Upper lobe of left lung (tissue), 6 donors: ENCODE data around the gene LRRC19. TPM values are rescaled to one million over a fixed set of nuclear protein-coding genes. Genes with fewer than 3 reads are reported as not detected.

Experiments
- ATAC-seq, 2 donors: fragments of 200-7000 bp; cut with Tn5 transposase; one replicate each; pipeline ENCODE4 v1.9.1; 2022; ENCODE audit warnings: mild to moderate bottlenecking in 2 of 2, moderate library complexity in 2 of 2; ENCODE audit not compliant: low FRiP score in 2 of 2
- DNase-seq, 2 donors: peaks; one replicate each; pipeline ENCODE4 v3.0.0-alpha.2; 2019 to 2020
- H3K27ac ChIP-seq, 4 donors: fragments of 200-600 bp; sonication (generic); one replicate each; pipeline ENCODE4 v1.5.1; 2016 to 2019
- H3K27me3 ChIP-seq, 4 donors: fragments of 200-600 bp; sonication (generic); one replicate each; pipeline ENCODE4 v1.5.1; 2017 to 2019
- H3K36me3 ChIP-seq, 4 donors: fragments of 200-600 bp; sonication (generic); one replicate each; pipeline ENCODE4 v1.5.1; 2016 to 2019
- H3K4me1 ChIP-seq, 4 donors: fragments of 200-600 bp; sonication (generic); one replicate each; pipeline ENCODE4 v1.5.1; 2018 to 2019
- H3K4me3 ChIP-seq, 4 donors: fragments of 200-600 bp; sonication (generic); one replicate each; pipeline ENCODE4 v1.5.1; 2017 to 2019; ENCODE audit warnings: mild to moderate bottlenecking in 2 of 4, moderate library complexity in 1 of 4
- H3K9me3 ChIP-seq, 4 donors: fragments of 200-600 bp; sonication (generic); one replicate each; pipeline ENCODE4 v1.5.1; 2018 to 2019
- CTCF ChIP-seq, 6 experiments: fragments of 450-650 bp in 4 of 6; fragments of 200-600 bp in 2 of 6; sonication (generic) in 2 of 6; IDR thresholded peaks; one replicate each; pipeline ENCODE4 v1.5.1; 2016 to 2019; ENCODE audit warnings: antibody characterized with exemption in 6 of 6
- EP300 ChIP-seq, 4 donors: sonication (generic); formaldehyde crosslinking; IDR thresholded peaks; one replicate each; pipeline ENCODE4 v1.5.1; 2017; ENCODE audit warnings: antibody characterized with exemption in 4 of 4, control low read depth in 2 of 4
- POLR2A ChIP-seq, 4 donors: fragments of 450-650 bp; IDR thresholded peaks; one replicate each; pipeline ENCODE4 v1.5.1; 2016 to 2017; ENCODE audit warnings: antibody characterized with exemption in 4 of 4, mild to moderate bottlenecking in 2 of 4
- POLR2AphosphoS5 ChIP-seq, 2 donors: sonication (generic); formaldehyde crosslinking; IDR thresholded peaks; one replicate each; pipeline ENCODE4 v1.5.1; 2017; ENCODE audit warnings: antibody characterized with exemption in 2 of 2
- WGBS, 2 donors: methylation state at CpG; one replicate each; pipeline ENCODE4 v1.1.5; 2017 to 2018; 5-methylcytosine and 5-hydroxymethylcytosine counted together
- total RNA-seq, 6 donors: library from RNA; depleted of rRNA in 4 of 6; stranded (reverse); fragments of >200 nt in 4 of 6; gene quantifications; one replicate each; pipeline versions ENCODE4 v1.1.0 to v1.2.1, GENCODE V29; 2016 to 2021
- donor health status: DM: no; HTN: no; CAD: no; lungs with moderate emphysema.
- donor health status: DM: no; HTN: yes; CAD: no; lungs with severe emphysema.

LRRC19 gene
- total RNA-seq, result 1 to 10 TPM in 1 of 6 donors, under 1 TPM in 3, not detected in 2; 0.15 to 1.5 (median 0.35) TPM

- no peak for DNase-seq
- H3K4me3 ChIP-seq, result no peak within 1 kb of the TSS
- H3K36me3 ChIP-seq, result peaks cover 0 to 3% (median 0%) of the 10 kb centered on the region in 4 donors
- TF ChIP-seq POLR2AphosphoS5 (IDR thresholded peaks at IDR 0.05), result no peak
- no peak for TF ChIP-seq EP300 (IDR thresholded peaks at IDR 0.05)
- TF ChIP-seq POLR2A (IDR thresholded peaks at IDR 0.05), result no peak
- no peak for TF ChIP-seq CTCF (IDR thresholded peaks at IDR 0.05)
- 87 to 90% methylated on average over 3 of the region's 3 CpGs for WGBS, 2 donors
- no peak within 1 kb of the TSS for H3K27ac ChIP-seq
- H3K27me3 ChIP-seq, result no peaks in the 10 kb centered on the region
- H3K9me3 ChIP-seq, result no peaks in the 10 kb centered on the region
- no peak for ATAC-seq
- no peaks in the 10 kb centered on the region for H3K4me1 ChIP-seq
These were observed at the start of gene LRRC19 for GRCh38 chr9:27005491-27005890. Gene LRRC19, minus strand, starts transcription at chr9:27005672. Its CDS starts 5,978 bp downstream, at chr9:26999694.

- TF ChIP-seq EP300 (IDR thresholded peaks at IDR 0.05), result no peak
- TF ChIP-seq CTCF (IDR thresholded peaks at IDR 0.05), result no peak
- TF ChIP-seq POLR2AphosphoS5 (IDR thresholded peaks at IDR 0.05), result no peak
- TF ChIP-seq POLR2A (IDR thresholded peaks at IDR 0.05), result no peak
- no peak overlapping the region for H3K4me3 ChIP-seq
- DNase-seq, result no peak
- no peaks in the 10 kb centered on the region for H3K27me3 ChIP-seq
- peaks cover 0 to 5% (median 1%) of the 10 kb centered on the region in 4 donors for H3K36me3 ChIP-seq
- ATAC-seq, result no peak
- H3K27ac ChIP-seq, result no peak overlapping the region
- no peaks in the 10 kb centered on the region for H3K9me3 ChIP-seq
- peaks cover 0 to 7% (median 0%) of the 10 kb centered on the region in 4 donors for H3K4me1 ChIP-seq
These were observed 49.4 kb upstream of the LRRC19 start for GRCh38 chr9:27054841-27055240.

GRCh38 chr9:27054125-27054524, 48.7 kb upstream of the LRRC19 start:
- Histone ChIP-seq H3K4me1 (peaks cover 0 to 7% (median 0%) of the 10 kb centered on the region in 4 donors), H3K27me3 (no peaks in the 10 kb centered on the region), H3K36me3 (peaks cover 0 to 5% (median 1%) of the 10 kb centered on the region in 4 donors), H3K9me3 (no peaks in the 10 kb centered on the region), H3K4me3 (no peak overlapping the region), H3K27ac (peak overlapping the region in 2 of 4 donors; percentile 28 to 31)
- 81 to 83% methylated on average over 1 of the region's 1 CpG for WGBS, 2 donors
- TF ChIP-seq POLR2AphosphoS5 (IDR thresholded peaks at IDR 0.05) (no peak), CTCF (IDR thresholded peaks at IDR 0.05) (no peak), EP300 (IDR thresholded peaks at IDR 0.05) (no peak)
- DNase-seq, result no peak
- ATAC-seq, result no peak

GRCh38 chr9:27053369-27054022, 48.0 kb upstream of the LRRC19 start:
- Histone ChIP-seq H3K27ac (peak overlapping the region in 2 of 4 donors; percentile 28 to 31), H3K4me1 (peaks cover 0 to 7% (median 0%) of the 10 kb centered on the region in 4 donors), H3K36me3 (peaks cover 0 to 5% (median 1%) of the 10 kb centered on the region in 4 donors), H3K27me3 (no peaks in the 10 kb centered on the region), H3K9me3 (no peaks in the 10 kb centered on the region), H3K4me3 (no peak overlapping the region)
- 25 to 30% methylated on average over 6 of the region's 6 CpGs for WGBS, 2 donors
- ATAC-seq, result peak in 1 of 2 donors; percentile 57
- peak; percentile 41 to 66 for TF ChIP-seq POLR2AphosphoS5 (IDR thresholded peaks at IDR 0.05)
- peak in 2 of 4 donors; percentile 49 to 61 for TF ChIP-seq EP300 (IDR thresholded peaks at IDR 0.05)
- no peak for TF ChIP-seq CTCF (IDR thresholded peaks at IDR 0.05)
- no peak for TF ChIP-seq POLR2A (IDR thresholded peaks at IDR 0.05)
- no peak for DNase-seq

- no peaks in the 10 kb centered on the region for H3K4me1 ChIP-seq
- no peaks in the 10 kb centered on the region for H3K27me3 ChIP-seq
- no peak overlapping the region for H3K27ac ChIP-seq
- H3K9me3 ChIP-seq, result no peaks in the 10 kb centered on the region
- WGBS, 2 donors, result 58 to 66% methylated on average over 4 of the region's 4 CpGs
- peaks cover 0 to 12% (median 0%) of the 10 kb centered on the region in 4 donors for H3K36me3 ChIP-seq
- H3K4me3 ChIP-seq, result no peak overlapping the region
- ATAC-seq (peak in 1 of 2 donors; percentile 46), DNase-seq (no peak)
- TF ChIP-seq CTCF (IDR thresholded peaks at IDR 0.05) (no peak), POLR2A (IDR thresholded peaks at IDR 0.05) (no peak), EP300 (IDR thresholded peaks at IDR 0.05) (no peak), POLR2AphosphoS5 (IDR thresholded peaks at IDR 0.05) (no peak)
These were observed 41.7 kb upstream of the LRRC19 start for GRCh38 chr9:27047136-27047535.
